SK-MEL-5 (cell line): ENCODE data around the gene C1RL. TPM values are rescaled to one million over a fixed set of nuclear protein-coding genes. Genes with fewer than 3 reads are reported as not detected.
"Not testable (repeated sequence)": the region's sequence is repeated elsewhere in the genome, so short reads cannot be mapped to it uniquely, and the experiment has no call there.

Experiments used
- DNase-seq: peaks from one replicate; pipeline ENCODE4 v3.0.0-alpha.2; 2016; ENCODE audit warnings: low read depth, low spot score
- in situ Hi-C: cut with HindIII; loops from 2 replicates; pipeline ENCODE4 v1.10.0; 2016; ENCODE audit warnings: low sequenced_read_pairs, high pct_unique_total_duplicates, low pct_unique_long_range_greater_than_20kb
- small RNA-seq, 2 experiments: library from RNA; depleted of rRNA; stranded (forward); fragments of <200 nt; gene quantifications; one replicate each; pipeline ENCODE3, GENCODE V24; 2014
- total RNA-seq: library from RNA; depleted of rRNA; stranded (reverse); fragments of >200 nt; shearing (Covaris generic); gene quantifications from 2 replicates; pipeline ENCODE4 v1.2.3, GENCODE V29; 2014; rRNA removed

C1RL gene
- total RNA-seq, 1 experiment from 2014 or later: 3.8 TPM

GRCh38 chr12:7059780-7060179, 49.2 kb downstream of the C1RL start:
- no peak for DNase-seq
- in situ Hi-C loops: no loop called here

- in situ Hi-C loops: no loop called here
- no peak for DNase-seq
These were observed 50.1 kb downstream of the C1RL start for GRCh38 chr12:7058850-7059395.

GRCh38 chr12:7058163-7058845, 50.7 kb downstream of the C1RL start:
- DNase-seq: no peak
- in situ Hi-C loops: no loop called here

GRCh38 chr12:7055736-7056135, 53.3 kb downstream of the C1RL start:
- in situ Hi-C loops, DNase-seq: not testable (repeated sequence)

- DNase-seq: no peak
- in situ Hi-C loops: no loop called here
These were observed 54.1 kb downstream of the C1RL start for GRCh38 chr12:7054925-7055324.

- in situ Hi-C loops, DNase-seq: not testable (repeated sequence)
These were observed 59.0 kb downstream of the C1RL start for GRCh38 chr12:7049973-7050372.

GRCh38 chr12:7049445-7049951, 59.5 kb downstream of the C1RL start:
- DNase-seq, in situ Hi-C loops: not testable (repeated sequence)

GRCh38 chr12:7047306-7047705, 61.7 kb downstream of the C1RL start:
- in situ Hi-C loops: no loop called here

GRCh38 chr12:7046383-7047105, 62.5 kb downstream of the C1RL start:
- DNase-seq: no peak
- in situ Hi-C loops: no loop called here

More at GRCh38 chr12:7047306-7047705, 61.7 kb downstream of the C1RL start:
- DNase-seq: no peak

GRCh38 chr12:7045913-7046312, 63.1 kb downstream of the C1RL start:
- in situ Hi-C loops: no loop called here
- DNase-seq: no peak

Small RNA genes within 50 kb of the gene (small RNA-seq; reads per million reads assigned to genes)
- gene RNU6-485P: 0 reads per million in 2 experiments

Other genes starting within 250 kb of the C1RL start
- 1,835 and 2,004 TPM in 2 replicates for gene TPI1, start 241.7 kb downstream of the C1RL start, total RNA-seq
- 6.4 and 8.3 TPM in 2 replicates for gene SPSB2, start 235.9 kb downstream of the C1RL start, total RNA-seq
- gene LRRC23, start 204.4 kb downstream of the C1RL start, total RNA-seq: 10.0 and 10.7 TPM in 2 replicates
- 14.5 and 16.5 TPM in 2 replicates for gene ENO2, start 194.6 kb downstream of the C1RL start, total RNA-seq
- 3.1 and 5.0 TPM in 2 replicates for gene ATN1, start 181.3 kb downstream of the C1RL start, total RNA-seq
- gene RNU7-1, start 165.4 kb downstream of the C1RL start, total RNA-seq: not detected in 2 replicates
- gene C12orf57, start 165.2 kb downstream of the C1RL start, total RNA-seq: 118 and 135 TPM in 2 replicates
- not detected in 2 replicates for gene PTPN6, start 157.9 kb downstream of the C1RL start, total RNA-seq
- gene PHB2, start 138.6 kb downstream of the C1RL start, total RNA-seq: 410 and 413 TPM in 2 replicates
- gene EMG1, start 138.3 kb downstream of the C1RL start, total RNA-seq: 62.9 and 70.8 TPM in 2 replicates
- gene LPCAT3, start 90.7 kb downstream of the C1RL start, total RNA-seq: 12.9 and 15.6 TPM in 2 replicates
- gene C1S, start 48.5 kb downstream of the C1RL start, total RNA-seq: 3.3 and 3.6 TPM in 2 replicates
- 2.0 and 2.5 TPM in 2 replicates for gene C1R, start 16.8 kb downstream of the C1RL start, total RNA-seq
- not detected in 2 replicates for gene RBP5, start 19.7 kb upstream of the C1RL start, total RNA-seq
- 1.0 TPM in 2 replicates for gene CLSTN3, start 21.2 kb upstream of the C1RL start, total RNA-seq
- 23.7 and 27.5 TPM in 2 replicates for gene PEX5, start 80.5 kb upstream of the C1RL start, total RNA-seq
- gene ACSM4, start 194.9 kb upstream of the C1RL start, total RNA-seq: not detected in 2 replicates